ENCODE results near the gene ATP11A.
"Not testable (repeated sequence)": the region's sequence is repeated elsewhere in the genome, so short reads cannot be mapped to it uniquely, and the experiment has no call there.

The ATP11A gene

DNA sequence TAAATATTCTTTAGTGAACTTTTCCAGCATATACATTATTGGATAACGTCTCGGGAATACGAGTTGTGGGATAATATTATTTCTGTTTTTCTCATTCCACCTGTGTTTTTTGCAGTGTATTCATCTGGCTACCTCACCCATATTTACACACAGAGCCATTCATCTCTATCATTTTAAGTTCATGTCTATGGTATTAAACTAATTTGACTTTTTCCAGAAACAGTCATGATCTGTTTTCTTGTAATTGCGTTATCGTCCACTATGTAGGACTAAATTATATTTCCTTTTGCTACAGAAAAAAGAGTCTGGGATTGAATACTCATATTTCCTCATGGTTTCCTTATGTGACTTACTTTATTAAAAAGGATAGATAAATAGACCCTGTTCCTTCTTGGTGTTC lies 2.7 kb downstream of the ATP11A start:
- no peak for DNase-seq (ENCODE audit: low read depth in 2 of 2)

- peak; percentile 20 to 24 for DNase-seq (ENCODE audit: low read depth in 2 of 2)
Observed at GRCh38 chr13:112693831-112694497, 4.1 kb downstream of the ATP11A start.

DNA sequence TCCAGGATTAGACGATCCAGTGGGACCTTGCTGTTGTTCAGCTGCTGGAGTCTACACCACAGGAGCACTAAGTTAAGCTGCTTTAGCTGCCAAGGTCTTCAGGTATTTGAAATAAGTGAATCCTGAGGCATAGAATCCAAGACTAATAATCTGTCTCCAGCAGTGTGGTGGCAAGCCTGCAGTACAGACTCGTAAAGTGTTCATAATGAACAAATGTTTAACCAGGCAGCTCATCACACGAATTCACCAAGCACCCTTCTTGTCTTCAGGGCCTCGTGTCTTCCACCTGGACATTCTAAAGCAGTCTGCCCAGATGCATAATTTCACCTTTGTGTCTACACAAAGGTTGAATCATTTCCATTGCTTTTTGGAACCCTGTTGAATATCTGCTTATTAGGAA lies 5.3 kb downstream of the ATP11A start:
- no peak for DNase-seq (ENCODE audit: low read depth in 2 of 2)

- DNase-seq (ENCODE audit: low read depth in 2 of 2), result no peak
Observed at GRCh38 chr13:112696001-112696868, 6.4 kb downstream of the ATP11A start.

GRCh38 chr13:112696869-112697465 lies 7.1 kb downstream of the ATP11A start:
- DNase-seq (ENCODE audit: low read depth in 2 of 2), result no peak

- DNase-seq (ENCODE audit: low read depth in 2 of 2), result no peak
Observed at GRCh38 chr13:112697756-112698655, 8.2 kb downstream of the ATP11A start.

DNA sequence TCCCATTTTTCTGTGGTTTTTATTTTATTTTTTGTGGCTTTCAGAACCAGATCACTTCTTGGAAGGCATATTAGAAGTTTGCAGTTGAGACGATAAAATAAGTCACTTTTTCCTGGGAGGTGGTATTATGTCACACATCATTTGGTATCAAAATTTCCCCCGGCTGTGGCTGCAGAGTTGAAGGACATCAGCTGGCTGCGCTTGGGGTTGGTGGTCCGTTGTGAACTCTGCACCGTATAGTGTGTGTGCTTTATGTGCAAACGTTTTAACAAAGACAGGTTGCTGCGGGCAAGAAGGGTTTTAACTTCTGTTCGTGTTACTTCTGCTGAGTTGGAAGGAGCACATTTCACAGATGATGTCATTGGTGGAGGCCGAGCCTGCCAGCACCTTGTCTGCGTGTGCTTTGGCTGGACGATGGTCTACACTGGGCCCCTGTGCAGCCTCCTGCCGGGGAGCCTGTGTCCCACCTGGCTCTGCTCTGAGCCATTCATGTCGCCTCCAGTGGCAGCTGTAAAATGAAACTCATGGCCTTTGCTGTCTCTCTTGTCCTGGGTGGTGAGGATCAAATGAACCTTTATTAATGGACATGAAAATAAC lies 9.6 kb downstream of the ATP11A start:
- no peak for DNase-seq (ENCODE audit: low read depth in 2 of 2)

DNA sequence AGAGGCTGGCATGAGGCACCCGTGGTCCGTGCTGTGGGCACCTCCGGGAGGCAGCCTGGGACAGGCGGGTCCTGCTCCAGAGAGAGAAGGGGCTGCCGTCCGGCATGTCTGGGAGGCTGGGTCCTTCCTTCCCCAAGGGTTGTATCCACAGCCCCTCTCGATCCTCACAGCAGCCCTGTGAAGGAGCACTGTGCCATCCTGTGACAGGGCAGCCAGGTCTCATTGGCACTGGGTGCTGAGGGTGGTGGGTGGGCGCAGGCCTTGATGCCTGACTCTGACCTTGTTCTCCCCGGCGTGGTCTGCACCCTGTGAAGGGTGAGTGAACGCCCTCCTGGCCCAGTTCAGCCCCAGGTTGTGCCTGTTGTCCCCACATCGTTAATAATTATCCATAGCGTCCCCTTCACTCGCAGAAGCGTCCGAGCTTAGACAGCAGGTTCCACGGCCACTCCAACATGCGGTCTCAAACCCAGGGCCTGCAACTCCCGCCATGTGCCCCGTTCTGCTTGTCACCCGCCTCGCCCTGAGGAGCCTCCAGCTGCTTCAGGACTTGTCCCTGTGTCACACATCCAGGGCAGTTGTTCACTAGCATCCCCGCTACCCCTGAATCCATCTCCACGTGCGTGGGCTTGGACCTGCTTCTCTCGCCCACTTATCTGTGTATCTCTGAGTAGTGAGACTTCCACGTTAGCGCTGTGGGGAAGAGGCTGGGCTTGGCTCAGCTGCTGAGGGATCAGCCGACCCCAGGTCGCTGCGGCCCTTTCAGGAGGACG lies 10.6 kb downstream of the ATP11A start:
- no peak for DNase-seq (ENCODE audit: low read depth in 2 of 2)

DNA sequence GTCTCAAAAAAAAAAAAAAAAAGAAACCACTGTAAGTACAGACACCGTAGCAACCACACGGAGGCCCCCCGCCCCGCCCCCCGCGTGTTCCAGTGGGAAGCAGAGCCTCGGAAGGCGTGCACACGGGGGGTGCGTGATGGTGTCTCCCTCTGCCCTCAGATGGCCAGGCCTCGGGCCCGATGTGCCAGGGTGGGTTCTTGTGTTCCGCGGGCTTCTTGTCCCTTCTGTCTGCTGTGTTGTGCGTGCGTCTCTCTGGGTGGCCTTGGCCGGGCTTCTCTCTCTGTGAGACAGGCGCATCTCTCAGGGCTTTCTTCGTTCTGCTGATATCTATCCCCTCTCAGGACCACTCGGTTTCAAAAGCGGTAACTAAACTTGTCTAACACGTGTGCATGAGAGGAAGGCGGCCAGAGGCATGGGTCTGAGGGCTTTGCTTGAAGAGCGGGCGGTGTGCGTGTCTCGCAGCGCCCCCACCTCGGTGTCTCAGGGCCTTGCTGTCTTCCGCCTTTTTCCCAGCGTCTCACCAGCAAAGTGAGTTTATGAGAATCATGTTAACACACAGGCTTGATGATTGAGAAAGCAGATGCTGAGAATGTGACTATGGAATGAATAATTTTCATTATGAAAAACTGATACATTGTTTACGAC lies 12.6 kb downstream of the ATP11A start:
- no peak for DNase-seq (ENCODE audit: low read depth in 2 of 2)

GRCh38 chr13:112702986-112703379 lies 13.1 kb downstream of the ATP11A start:
- DNase-seq (ENCODE audit: low read depth in 2 of 2), result peak; percentile 38 to 40

DNA sequence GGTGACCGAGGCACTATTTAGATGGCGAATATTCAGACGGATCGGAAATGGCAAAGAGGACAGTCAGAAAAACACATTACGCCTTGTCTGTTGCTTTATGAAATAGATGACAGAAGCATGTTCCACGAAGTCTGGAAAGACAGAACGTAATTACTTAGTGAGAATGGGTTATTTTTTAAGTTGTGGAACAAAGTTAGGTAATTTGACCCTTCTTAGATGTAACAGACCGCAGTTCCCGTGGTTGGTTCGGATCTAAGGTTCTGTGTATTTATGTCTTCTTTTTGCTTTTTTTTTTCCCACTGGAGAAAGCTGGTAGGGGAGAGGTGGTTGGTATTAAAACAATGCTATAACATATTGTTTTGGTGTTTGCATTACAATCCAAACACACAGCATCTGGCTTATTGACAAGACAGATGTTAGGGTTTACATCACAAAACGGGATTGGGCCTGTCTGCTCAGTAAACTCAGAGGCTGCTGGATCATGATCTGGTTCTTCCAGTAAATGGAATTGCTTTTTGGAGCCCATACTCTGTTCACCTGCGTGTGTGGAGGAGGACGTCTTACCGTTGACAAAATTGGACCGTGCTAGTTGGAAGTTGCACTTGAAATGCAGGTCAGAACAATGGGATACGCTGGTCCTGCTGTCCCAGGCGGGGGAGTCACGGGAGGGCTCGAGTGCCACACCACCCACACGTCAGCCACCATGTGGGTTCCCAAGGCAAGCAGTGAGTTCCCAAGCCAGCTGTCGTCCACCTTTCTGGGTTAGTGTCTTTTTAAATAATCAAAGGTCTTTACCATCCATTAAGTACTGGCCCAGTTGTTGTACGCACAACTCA lies 13.8 kb downstream of the ATP11A start:
- no peak for DNase-seq (ENCODE audit: low read depth in 2 of 2)

DNA sequence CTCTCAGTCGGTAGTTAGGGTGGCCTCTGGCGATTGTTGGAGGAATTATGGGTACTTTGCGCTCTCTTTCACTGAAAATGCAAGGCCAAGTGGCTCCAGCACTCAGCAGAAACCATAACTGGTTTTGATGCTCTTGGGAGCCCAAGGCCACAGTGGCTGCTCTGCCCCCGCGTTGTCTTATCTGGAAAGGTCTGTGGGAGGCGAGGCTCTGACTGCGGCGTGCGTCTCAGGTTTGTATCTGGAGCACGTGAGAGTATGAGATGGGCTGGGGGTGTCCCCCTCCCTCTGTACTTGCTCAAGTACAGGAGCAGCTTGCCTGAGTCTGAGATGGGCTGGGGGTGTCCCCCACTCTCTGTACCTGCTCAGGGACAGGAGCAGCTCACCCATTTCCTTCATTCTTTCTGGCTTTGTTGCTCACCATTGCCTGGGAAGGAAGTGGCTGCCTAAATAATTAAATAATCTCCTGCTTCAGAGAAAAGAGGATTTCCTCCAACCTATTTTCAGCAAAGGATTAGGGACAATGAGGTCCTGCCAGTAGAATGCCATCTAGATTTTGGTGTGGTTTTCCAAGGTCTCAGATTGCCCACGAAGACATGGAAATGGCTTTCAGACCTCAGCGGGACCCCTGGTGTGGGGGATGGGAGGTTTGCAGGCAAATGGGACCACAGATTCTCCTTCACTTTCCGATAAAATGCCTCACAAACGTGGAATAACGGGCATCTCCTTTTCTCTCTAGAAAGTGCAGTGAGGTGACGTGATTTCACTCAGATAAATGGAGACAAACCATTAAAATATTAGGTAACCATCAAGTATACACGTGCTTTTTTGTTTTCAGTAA lies 14.7 kb downstream of the ATP11A start:
- no peak for DNase-seq (ENCODE audit: low read depth in 2 of 2)

DNA sequence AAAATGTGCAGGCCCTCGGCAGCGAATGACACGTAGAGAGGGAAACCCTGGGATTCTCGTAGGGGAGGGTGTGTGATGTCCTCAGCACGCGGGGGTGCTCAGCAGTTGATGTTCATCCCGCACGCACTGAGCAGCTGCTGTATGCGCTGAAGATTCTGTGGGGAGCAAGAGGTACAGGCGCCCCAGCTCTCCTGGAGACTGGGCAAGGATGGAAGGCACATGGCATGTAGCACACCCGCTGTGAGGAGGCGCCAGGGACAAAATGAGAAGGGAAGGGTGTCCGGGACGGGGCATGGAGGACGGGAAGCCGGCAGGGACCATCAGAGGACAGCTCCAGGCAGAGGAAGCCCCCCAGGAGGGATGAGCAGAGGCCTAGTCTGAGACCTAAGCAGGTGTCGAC lies 15.4 kb downstream of the ATP11A start:
- DNase-seq (ENCODE audit: low read depth in 2 of 2), result no peak

GRCh38 chr13:112706171-112706570 lies 16.3 kb downstream of the ATP11A start:
- no peak for DNase-seq (ENCODE audit: low read depth in 2 of 2)

DNA sequence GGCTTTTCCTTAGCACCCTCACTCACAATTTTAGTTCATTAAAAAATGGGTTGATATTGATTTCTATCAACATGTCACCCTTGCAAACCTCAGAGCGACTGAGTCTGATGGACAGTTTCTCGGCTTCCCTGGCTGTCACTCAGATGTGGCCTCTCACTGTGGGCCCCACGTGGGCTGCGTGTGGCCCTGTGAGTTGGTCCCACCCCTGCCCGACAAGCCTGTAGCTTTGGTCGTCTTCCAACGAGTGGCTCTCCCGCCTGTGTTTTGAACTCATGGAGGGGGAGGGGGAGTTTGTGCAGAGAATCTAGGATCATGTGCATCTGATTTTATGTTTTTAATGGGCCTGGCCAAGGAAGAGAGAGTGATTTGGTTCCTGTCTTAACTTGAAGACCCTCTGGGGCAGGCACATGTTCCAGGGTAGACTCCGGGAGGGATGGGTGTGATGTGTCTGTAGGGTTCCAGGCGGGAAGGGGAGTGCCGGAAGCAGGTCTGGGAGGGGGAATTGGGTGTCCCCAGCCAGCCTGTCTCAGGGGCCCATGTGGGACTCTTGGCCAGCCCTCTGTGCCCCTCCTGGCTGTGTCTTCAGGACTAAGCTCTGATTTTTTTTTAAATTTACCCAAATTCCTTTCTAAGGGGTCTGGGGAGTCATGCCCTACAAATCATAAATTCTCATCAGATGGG lies 18.9 kb downstream of the ATP11A start:
- no peak for DNase-seq (ENCODE audit: low read depth in 2 of 2)

DNA sequence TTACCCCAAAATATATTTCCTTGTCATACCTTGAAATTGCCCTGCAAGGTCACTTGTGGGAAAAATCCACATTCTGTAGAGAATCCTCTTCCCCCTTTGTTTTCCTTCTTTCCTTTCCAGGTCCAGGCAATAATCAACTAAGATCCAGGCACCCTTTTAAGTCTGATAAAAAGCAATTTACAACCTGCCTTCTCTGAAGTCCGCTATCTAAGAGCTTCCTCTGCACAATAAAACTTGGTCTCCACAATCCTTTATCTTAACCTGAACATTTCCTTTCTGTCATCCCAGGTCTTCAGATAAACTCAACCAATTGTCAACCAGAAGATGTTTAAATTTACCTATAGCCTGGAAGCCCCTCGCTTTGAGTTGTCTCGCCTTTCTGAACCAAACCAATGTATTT lies 19.5 kb downstream of the ATP11A start:
- DNase-seq (ENCODE audit: low read depth in 2 of 2), result not testable (repeated sequence)
